Kidney glomerular epithelial cell (primary cell): ENCODE measurements around the gene IFNAR1.

ENCODE experiments used
- DNase-seq: peaks from one replicate; lab custom pipeline; 2025; lab: John Stamatoyannopoulos, UW

The IFNAR1 gene

GRCh38 chr21:33324291-33325221 lies at the start of gene IFNAR1:
IFNAR1 (plus strand) TSS chr21:33324970; CDS start chr21:33325056, 86 bp downstream.
- peak; percentile 97 for DNase-seq

- DNase-seq = no peak
These were observed 46.0 kb upstream of the IFNAR1 start for GRCh38 chr21:33278721-33279120.

GRCh38 chr21:33279330-33279820 lies 45.4 kb upstream of the IFNAR1 start:
- DNase-seq = no peak

- DNase-seq = no peak
These were observed 43.6 kb upstream of the IFNAR1 start for GRCh38 chr21:33281096-33281652.

GRCh38 chr21:33283203-33283602 lies 41.6 kb upstream of the IFNAR1 start:
- DNase-seq = no peak

GRCh38 chr21:33286076-33286475 lies 38.7 kb upstream of the IFNAR1 start:
- no peak for DNase-seq

- peak; percentile 94 for DNase-seq
These were observed 37.9 kb upstream of the IFNAR1 start for GRCh38 chr21:33286600-33287456.

- DNase-seq = peak; percentile 54
These were observed 35.5 kb upstream of the IFNAR1 start for GRCh38 chr21:33289199-33289819.

GRCh38 chr21:33290441-33290840 lies 34.3 kb upstream of the IFNAR1 start:
- no peak for DNase-seq

- no peak for DNase-seq
These were observed 33.1 kb upstream of the IFNAR1 start for GRCh38 chr21:33291686-33292085.

GRCh38 chr21:33292724-33293123 lies 32.0 kb upstream of the IFNAR1 start:
- no peak for DNase-seq

GRCh38 chr21:33293136-33293535 lies 31.6 kb upstream of the IFNAR1 start:
- DNase-seq = no peak

GRCh38 chr21:33293811-33294216 lies 31.0 kb upstream of the IFNAR1 start:
- DNase-seq = no peak

- DNase-seq = no peak
These were observed 28.6 kb upstream of the IFNAR1 start for GRCh38 chr21:33296156-33296555.

- DNase-seq = no peak
These were observed 25.5 kb upstream of the IFNAR1 start for GRCh38 chr21:33299181-33299752.

GRCh38 chr21:33300701-33301631 lies 23.8 kb upstream of the IFNAR1 start:
- DNase-seq = peak; percentile 14

GRCh38 chr21:33301632-33302002 lies 23.2 kb upstream of the IFNAR1 start:
- DNase-seq = no peak

- no peak for DNase-seq
These were observed 22.7 kb upstream of the IFNAR1 start for GRCh38 chr21:33302055-33302454.

- no peak for DNase-seq
These were observed 22.0 kb upstream of the IFNAR1 start for GRCh38 chr21:33302796-33303195.

- no peak for DNase-seq
These were observed 19.5 kb upstream of the IFNAR1 start for GRCh38 chr21:33305344-33305671.

GRCh38 chr21:33305938-33306337 lies 18.8 kb upstream of the IFNAR1 start:
- DNase-seq = no peak
